ENCODE data around the gene PCNX1. TPM values are rescaled to one million over a fixed set of nuclear protein-coding genes. Genes with fewer than 3 reads are reported as not detected.

PCNX1 gene
- total RNA-seq, 1 experiment from 2014 or later: 48.0 TPM

- Histone ChIP-seq H3K18ac (ENCODE audit: insufficient read length, low read depth, low read length) (no peak overlapping the region), H3K27me3 (ENCODE audit: insufficient read depth, low read length) (no peaks in the 10 kb centered on the region), H3K14ac (ENCODE audit: insufficient read depth, low read length) (no peak overlapping the region), H2AK5ac (ENCODE audit: insufficient read length, low read length) (no peak overlapping the region), H4K8ac (replicated peaks; ENCODE audit: insufficient read length, low read depth, low read length) (no peak overlapping the region), H3K4ac (ENCODE audit: low read depth, low read length) (no peak overlapping the region), H3K23ac (ENCODE audit: insufficient read length, low read depth, low read length) (no peak overlapping the region), H4K20me1 (ENCODE audit: control insufficient read depth, insufficient read depth, insufficient read length) (no peaks in the 10 kb centered on the region), H3T11ph (ENCODE audit: low read length) (no peak overlapping the region), H3K56ac (ENCODE audit: insufficient read length, low read depth, low read length) (no peak overlapping the region), H3K79me1 (ENCODE audit: insufficient read depth, low read depth, low read length, poor library complexity, severe bottlenecking) (no peaks in the 10 kb centered on the region), H4K91ac (ENCODE audit: insufficient read length, low read depth, low read length) (no peak overlapping the region), H3K9ac (ENCODE audit: extremely low read depth, insufficient read length, low read length) (no peak overlapping the region), H2BK5ac (ENCODE audit: insufficient read length, low read length) (no peak overlapping the region), H2BK20ac (ENCODE audit: low read depth, low read length, poor library complexity, severe bottlenecking) (no peak overlapping the region), H3K9me3 (ENCODE audit: control insufficient read depth, low read depth, low read length) (peaks cover 10% of the 10 kb centered on the region), H2BK120ac (ENCODE audit: low read depth, low read length, poor library complexity, severe bottlenecking) (no peak overlapping the region), H4K5ac (ENCODE audit: insufficient read length, low read depth, low read length) (no peak overlapping the region), H3K79me2 (ENCODE audit: insufficient read depth, low read length) (no peaks in the 10 kb centered on the region), H2BK15ac (ENCODE audit: low read depth, low read length) (no peak overlapping the region), H3K4me2 (ENCODE audit: insufficient read depth, insufficient read length, low read length) (no peak overlapping the region), H2AFZ (ENCODE audit: low read length) (no peak overlapping the region), H3K27ac (ENCODE audit: insufficient read length, low read depth, low read length) (no peak overlapping the region), H2BK12ac (ENCODE audit: insufficient read length, low read depth, low read length) (no peak overlapping the region), H3K4me1 (ENCODE audit: insufficient read depth, low read length) (no peaks in the 10 kb centered on the region; the same call in 1 of the 2 replicates), H3K23me2 (ENCODE audit: insufficient read length, low read depth, low read length, poor library complexity, severe bottlenecking) (no peaks in the 10 kb centered on the region)
- WGBS (ENCODE audit: extremely low coverage, insufficient read length, low lambda C conversion rate): no CpG with 5 or more reads among the region's 1 CpG
- no peak for TF ChIP-seq CTCF (conservative IDR thresholded peaks at IDR 0.05)
- H3K27me3 Mint-ChIP-seq (ENCODE audit: low read depth): no peaks in the 10 kb centered on the region; the same call in 1 of the 2 replicates
- peaks cover 44 to 49% of the 10 kb centered on the region in 2 experiments for H3K9me3 Mint-ChIP-seq
- H3K4me1 Mint-ChIP-seq: peaks cover 8 to 12% of the 10 kb centered on the region in 2 experiments
- H3K36me3 Mint-ChIP-seq (ENCODE audit: insufficient read depth in 1 of 3, low read depth in 3 of 3): peaks cover 17 to 39% (median 37%) of the 10 kb centered on the region in 3 experiments
- no peak overlapping the region for H3K4me3 Mint-ChIP-seq
- no peak for DNase-seq
- no peak overlapping the region for H3K27ac Mint-ChIP-seq
Observed at GRCh38 chr14:70871001-70871400, 36.3 kb upstream of the PCNX1 start.

Data from H9 (cell line).